GM19468 (cell line): ENCODE data around the gene NPC2.

Source experiments
- ATAC-seq: cut with Tn5 transposase; IDR thresholded peaks from one replicate; pipeline ENCODE4 v1.9.1; 2021; ENCODE audit warnings: mild to moderate bottlenecking, moderate library complexity, moderate number of reproducible peaks; ENCODE audit not compliant: unreplicated experiment; ENCODE audit errors: extremely low read depth

The NPC2 gene

GRCh38 chr14:74434294-74434693 is 58.8 kb downstream of the NPC2 start:
- ATAC-seq: no peak

- ATAC-seq: no peak
Observed at GRCh38 chr14:74429991-74430390, 63.1 kb downstream of the NPC2 start.
